PFSK-1 (cell line): Measurements from ENCODE around the gene ZNHIT1.

Source experiments
- POLR2AphosphoS5 ChIP-seq: IDR thresholded peaks from 2 replicates; pipeline ENCODE4 v1.6.1; 2012; ENCODE audit warnings: low read depth, mild to moderate bottlenecking, control low read depth, low read length, moderate library complexity
- SIN3A ChIP-seq: IDR thresholded peaks from 2 replicates; pipeline ENCODE4 v1.6.1; 2012; ENCODE audit warnings: mild to moderate bottlenecking, low read length, moderate library complexity, borderline replicate concordance; ENCODE audit not compliant: insufficient read depth
- TAF1 ChIP-seq: IDR thresholded peaks from 2 replicates; pipeline ENCODE4 v1.6.1; 2012; ENCODE audit warnings: low read length, control low read depth, borderline replicate concordance; ENCODE audit not compliant: insufficient read depth
- TF ChIP-seq, protein P1 (sequence below), 2 experiments: IDR thresholded peaks; 2 replicates each; pipeline versions ENCODE4 v1.6.1 to v1.8.0; 2011 to 2012; ENCODE audit warnings: low read depth in 2 of 2, low read length in 2 of 2, control low read depth in 1 of 2, inconsistent platforms in 1 of 2, mild to moderate bottlenecking in 1 of 2, moderate library complexity in 1 of 2; ENCODE audit not compliant: insufficient read depth in 1 of 2

GRCh38 chr7:101235050-101235449 lies 17.1 kb downstream of the ZNHIT1 start:
- TF ChIP-seq TAF1: no peak
- TF ChIP-seq POLR2AphosphoS5: no peak
- TF ChIP-seq, protein P1, sequence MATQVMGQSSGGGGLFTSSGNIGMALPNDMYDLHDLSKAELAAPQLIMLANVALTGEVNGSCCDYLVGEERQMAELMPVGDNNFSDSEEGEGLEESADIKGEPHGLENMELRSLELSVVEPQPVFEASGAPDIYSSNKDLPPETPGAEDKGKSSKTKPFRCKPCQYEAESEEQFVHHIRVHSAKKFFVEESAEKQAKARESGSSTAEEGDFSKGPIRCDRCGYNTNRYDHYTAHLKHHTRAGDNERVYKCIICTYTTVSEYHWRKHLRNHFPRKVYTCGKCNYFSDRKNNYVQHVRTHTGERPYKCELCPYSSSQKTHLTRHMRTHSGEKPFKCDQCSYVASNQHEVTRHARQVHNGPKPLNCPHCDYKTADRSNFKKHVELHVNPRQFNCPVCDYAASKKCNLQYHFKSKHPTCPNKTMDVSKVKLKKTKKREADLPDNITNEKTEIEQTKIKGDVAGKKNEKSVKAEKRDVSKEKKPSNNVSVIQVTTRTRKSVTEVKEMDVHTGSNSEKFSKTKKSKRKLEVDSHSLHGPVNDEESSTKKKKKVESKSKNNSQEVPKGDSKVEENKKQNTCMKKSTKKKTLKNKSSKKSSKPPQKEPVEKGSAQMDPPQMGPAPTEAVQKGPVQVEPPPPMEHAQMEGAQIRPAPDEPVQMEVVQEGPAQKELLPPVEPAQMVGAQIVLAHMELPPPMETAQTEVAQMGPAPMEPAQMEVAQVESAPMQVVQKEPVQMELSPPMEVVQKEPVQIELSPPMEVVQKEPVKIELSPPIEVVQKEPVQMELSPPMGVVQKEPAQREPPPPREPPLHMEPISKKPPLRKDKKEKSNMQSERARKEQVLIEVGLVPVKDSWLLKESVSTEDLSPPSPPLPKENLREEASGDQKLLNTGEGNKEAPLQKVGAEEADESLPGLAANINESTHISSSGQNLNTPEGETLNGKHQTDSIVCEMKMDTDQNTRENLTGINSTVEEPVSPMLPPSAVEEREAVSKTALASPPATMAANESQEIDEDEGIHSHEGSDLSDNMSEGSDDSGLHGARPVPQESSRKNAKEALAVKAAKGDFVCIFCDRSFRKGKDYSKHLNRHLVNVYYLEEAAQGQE (IDR thresholded peaks at IDR 0.05; ENCODE audit: insufficient read depth in 1 of 2, low read depth in 2 of 2, low read length in 2 of 2): no peak
- TF ChIP-seq SIN3A: no peak
